Spleen (tissue), 7 donors: Measurements from ENCODE around the gene PLS1.
A peak's percentile ranks its signal among the peaks of the same experiment; 100 is the strongest.

Source experiments
- POLR2A ChIP-seq, 3 donors: fragments of 450-650 bp; IDR thresholded peaks; one replicate each; pipeline ENCODE4 v1.5.1; 2017; ENCODE audit warnings: antibody characterized with exemption in 3 of 3, mild to moderate bottlenecking in 1 of 3
- POLR2AphosphoS5 ChIP-seq, 3 donors: sonication (generic); formaldehyde crosslinking; IDR thresholded peaks; one replicate each; pipeline ENCODE4 v1.5.1; 2017; ENCODE audit warnings: antibody characterized with exemption in 3 of 3
- TF ChIP-seq, protein P1 (sequence below), 11 experiments: fragments of 200-600 bp in 7 of 11; fragments of 450-650 bp in 4 of 11; sonication (generic) in 4 of 11; IDR thresholded peaks in 8 of 11; conservative IDR thresholded peaks in 3 of 11; 1 replicate in 7 of 11; 2 replicates in 4 of 11; pipeline versions ENCODE4 v1.4.0 to v1.8.0; 2016 to 2021; ENCODE audit warnings: antibody characterized with exemption in 11 of 11, inconsistent platforms in 4 of 11, mild to moderate bottlenecking in 1 of 11
- donor health status: DM: no; HTN: no; CAD: no; lungs with moderate emphysema.
- donor health status: DM: no; HTN: no; CAD: no.
- donor health status: DM: no; HTN: no; CAD: no.

DNA sequence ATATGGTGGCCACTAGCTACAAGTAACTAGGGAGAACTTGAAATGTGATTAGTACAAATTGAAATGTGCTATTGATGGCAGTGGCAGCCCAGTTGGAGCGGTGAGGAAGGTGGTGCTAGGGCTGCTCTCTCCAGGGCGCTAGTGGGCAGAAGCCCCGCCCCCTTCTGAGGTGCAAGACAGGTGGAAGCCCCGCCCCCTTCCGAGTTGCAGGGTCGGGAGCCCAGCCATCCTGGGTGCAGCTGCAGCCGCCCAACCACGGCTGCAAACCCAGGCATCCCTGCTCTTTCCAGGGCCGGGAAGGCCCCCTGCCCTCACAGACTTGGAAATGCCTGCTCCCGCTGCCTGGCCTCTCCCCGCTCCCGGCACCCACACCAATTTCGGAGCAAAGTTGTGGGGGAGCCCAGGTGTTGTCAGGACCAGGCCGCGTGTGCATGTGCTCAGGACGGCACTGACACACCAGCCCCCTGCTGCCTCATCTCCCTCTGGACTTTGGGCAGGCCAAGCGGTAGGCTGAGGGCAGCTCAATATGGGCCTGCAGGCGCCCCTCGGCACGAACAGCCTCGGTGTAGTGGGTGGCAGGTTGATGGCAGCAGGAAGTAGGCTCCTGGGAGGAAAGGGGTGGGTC is 27.7 kb upstream of the PLS1 start:
- TF ChIP-seq, protein P1, sequence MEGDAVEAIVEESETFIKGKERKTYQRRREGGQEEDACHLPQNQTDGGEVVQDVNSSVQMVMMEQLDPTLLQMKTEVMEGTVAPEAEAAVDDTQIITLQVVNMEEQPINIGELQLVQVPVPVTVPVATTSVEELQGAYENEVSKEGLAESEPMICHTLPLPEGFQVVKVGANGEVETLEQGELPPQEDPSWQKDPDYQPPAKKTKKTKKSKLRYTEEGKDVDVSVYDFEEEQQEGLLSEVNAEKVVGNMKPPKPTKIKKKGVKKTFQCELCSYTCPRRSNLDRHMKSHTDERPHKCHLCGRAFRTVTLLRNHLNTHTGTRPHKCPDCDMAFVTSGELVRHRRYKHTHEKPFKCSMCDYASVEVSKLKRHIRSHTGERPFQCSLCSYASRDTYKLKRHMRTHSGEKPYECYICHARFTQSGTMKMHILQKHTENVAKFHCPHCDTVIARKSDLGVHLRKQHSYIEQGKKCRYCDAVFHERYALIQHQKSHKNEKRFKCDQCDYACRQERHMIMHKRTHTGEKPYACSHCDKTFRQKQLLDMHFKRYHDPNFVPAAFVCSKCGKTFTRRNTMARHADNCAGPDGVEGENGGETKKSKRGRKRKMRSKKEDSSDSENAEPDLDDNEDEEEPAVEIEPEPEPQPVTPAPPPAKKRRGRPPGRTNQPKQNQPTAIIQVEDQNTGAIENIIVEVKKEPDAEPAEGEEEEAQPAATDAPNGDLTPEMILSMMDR (IDR thresholded peaks at IDR 0.05 in 8 of 11, conservative IDR thresholded peaks at IDR 0.05 in 3 of 11), result no peak
- TF ChIP-seq POLR2AphosphoS5 (IDR thresholded peaks at IDR 0.05) (peak in 1 of 3 donors; percentile 29), POLR2A (IDR thresholded peaks at IDR 0.05) (no peak)
